IMR-90 (cell line): ENCODE results near the gene TMPRSS7. TPM values are rescaled to one million over a fixed set of nuclear protein-coding genes. Genes with fewer than 3 reads are reported as not detected.

Experiments
- ATAC-seq: fragments of 200-7000 bp; cut with Tn5 transposase; 2 replicates; pipeline ENCODE4 v1.9.1; 2020; ENCODE audit warnings: low read depth, mild to moderate bottlenecking, moderate library complexity
- BruUV-seq: library from RNA; stranded (reverse); fragments of 400-500 nt; replicated peaks from 2 replicates; lab custom pipeline; 2021; lab: Mats Ljungman, UMichigan
- CTCF ChIA-PET: fragments of 300-600 bp; formaldehyde crosslinking; extraction: SDS; loops from one replicate; lab custom pipeline; 2021; ENCODE audit warnings: antibody characterized with exemption; lab: Yijun Ruan, JAX
- POLR2A ChIA-PET: fragments of 300-600 bp; sonication (Branson Sonifier 250); formaldehyde crosslinking; loops from one replicate; lab custom pipeline; 2022; ENCODE audit warnings: antibody characterized with exemption; ENCODE audit not compliant: unreplicated experiment; lab: Charles Lee
- DNase-seq: peaks from one replicate; pipeline ENCODE4 v3.0.0; 2013
- H2AFZ ChIP-seq: replicated peaks from 2 replicates; pipeline ENCODE3; 2013; ENCODE audit warnings: low read length, mild to moderate bottlenecking; ENCODE audit not compliant: poor library complexity
- H2AK5ac ChIP-seq: 2 replicates; pipeline ENCODE4 v1.6.1; 2013; ENCODE audit warnings: low read depth, low read length, inconsistent platforms
- H2AK9ac ChIP-seq: replicated peaks from 2 replicates; pipeline ENCODE3; 2013; ENCODE audit warnings: mild to moderate bottlenecking, low read depth, low read length, moderate library complexity; ENCODE audit not compliant: poor library complexity
- H2BK120ac ChIP-seq: 2 replicates; pipeline ENCODE4 v1.6.1; 2013; ENCODE audit warnings: low read depth, low read length, inconsistent platforms
- H2BK15ac ChIP-seq: 3 replicates; pipeline ENCODE4 v1.6.1; 2013; ENCODE audit warnings: low read depth, low read length, inconsistent platforms
- H2BK20ac ChIP-seq: 2 replicates; pipeline ENCODE4 v1.6.1; 2013; ENCODE audit warnings: low read depth, mild to moderate bottlenecking, inconsistent platforms, low read length, moderate library complexity
- H2BK5ac ChIP-seq: 2 replicates; pipeline ENCODE4 v1.6.1; 2013; ENCODE audit warnings: mild to moderate bottlenecking, low read depth, low read length, inconsistent platforms; ENCODE audit not compliant: poor library complexity, severe bottlenecking
- H3K14ac ChIP-seq: replicated peaks from 2 replicates; pipeline ENCODE4 v1.6.1; 2013; ENCODE audit warnings: low read depth, low read length, inconsistent platforms
- H3K18ac ChIP-seq: 2 replicates; pipeline ENCODE4 v1.6.1; 2013; ENCODE audit warnings: low read depth, low read length, control low read depth
- H3K23ac ChIP-seq: 2 replicates; pipeline ENCODE4 v1.6.1; 2013; ENCODE audit warnings: low read depth, low read length, inconsistent platforms
- H3K27ac ChIP-seq: 2 replicates; pipeline ENCODE4 v1.5.1; 2013; ENCODE audit warnings: mild to moderate bottlenecking, control low read depth, low read length; ENCODE audit not compliant: insufficient read depth
- H3K27me3 ChIP-seq: 2 replicates; pipeline ENCODE4 v1.6.1; 2013; ENCODE audit warnings: low read length; ENCODE audit not compliant: control insufficient read depth, insufficient read depth
- H3K36me3 ChIP-seq: 2 replicates; pipeline ENCODE4 v1.6.1; 2013; ENCODE audit warnings: low read length, mixed read lengths; ENCODE audit not compliant: control insufficient read depth, insufficient read depth
- H3K4ac ChIP-seq: 2 replicates; pipeline ENCODE4 v1.6.1; 2013; ENCODE audit warnings: low read depth, low read length, inconsistent platforms
- H3K4me1 ChIP-seq: 2 replicates; pipeline ENCODE4 v1.6.1; 2013; ENCODE audit warnings: low read length, mixed read lengths; ENCODE audit not compliant: control insufficient read depth, insufficient read depth
- H3K4me2 ChIP-seq: 2 replicates; pipeline ENCODE4 v1.6.1; 2013; ENCODE audit warnings: low read depth, mild to moderate bottlenecking, control low read depth, low read length, moderate library complexity
- H3K4me3 ChIP-seq: 2 replicates; pipeline ENCODE4 v1.5.1; 2013; ENCODE audit warnings: low read depth, mild to moderate bottlenecking, control low read depth, low read length, moderate library complexity; ENCODE audit not compliant: insufficient read depth
- H3K56ac ChIP-seq: 2 replicates; pipeline ENCODE4 v1.6.1; 2013; ENCODE audit warnings: low read length, inconsistent platforms; ENCODE audit not compliant: insufficient read depth; ENCODE audit errors: extremely low read depth
- H3K79me1 ChIP-seq, 2 experiments: 2 replicates each; pipeline ENCODE4 v1.6.1; 2013; ENCODE audit warnings: low read length in 2 of 2, inconsistent platforms in 1 of 2, low read depth in 1 of 2
- H3K9ac ChIP-seq: 2 replicates; pipeline ENCODE4 v1.6.1; 2013; ENCODE audit warnings: low read depth, low read length, control low read depth
- H3K9me1 ChIP-seq: 2 replicates; pipeline ENCODE4 v1.6.1; 2013; ENCODE audit warnings: low read length, inconsistent platforms; ENCODE audit not compliant: insufficient read depth
- H3K9me3 ChIP-seq: 2 replicates; pipeline ENCODE4 v1.6.1; 2013; ENCODE audit warnings: low read length; ENCODE audit not compliant: control insufficient read depth, insufficient read depth
- H4K20me1 ChIP-seq: 2 replicates; pipeline ENCODE4 v1.6.1; 2013; ENCODE audit warnings: low read length, inconsistent platforms; ENCODE audit not compliant: insufficient read depth
- H4K5ac ChIP-seq: 2 replicates; pipeline ENCODE4 v1.6.1; 2013; ENCODE audit warnings: mild to moderate bottlenecking, low read depth, low read length, control low read depth
- H4K8ac ChIP-seq, 2 experiments: 2 replicates each; pipeline ENCODE4 v1.6.1; 2013; ENCODE audit warnings: low read depth in 2 of 2, low read length in 2 of 2, control low read depth in 1 of 2, inconsistent platforms in 1 of 2
- H4K91ac ChIP-seq: 2 replicates; pipeline ENCODE4 v1.6.1; 2013; ENCODE audit warnings: low read depth, low read length, inconsistent platforms; ENCODE audit not compliant: insufficient read depth
- BHLHE40 ChIP-seq: fragments of 150-350 bp; IDR thresholded peaks from 2 replicates; pipeline ENCODE4 v1.6.1; 2016; ENCODE audit warnings: mild to moderate bottlenecking, low read depth, low read length
- CEBPB ChIP-seq: IDR thresholded peaks from 2 replicates; pipeline ENCODE4 v1.6.1; 2012; ENCODE audit warnings: low read depth, low read length, improper control_type of control experiment
- FOS ChIP-seq: fragments of 150-350 bp; IDR thresholded peaks from 2 replicates; pipeline ENCODE4 v1.6.1; 2016; ENCODE audit warnings: low read depth, low read length
- MAZ ChIP-seq: IDR thresholded peaks from 2 replicates; pipeline ENCODE4 v1.6.1; 2012; ENCODE audit warnings: low read depth, mild to moderate bottlenecking, low read length, improper control_type of control experiment, moderate library complexity, borderline replicate concordance
- SMC3 ChIP-seq: fragments of 150-350 bp; IDR thresholded peaks from 2 replicates; pipeline ENCODE4 v1.6.1; 2016; ENCODE audit warnings: low read depth, mild to moderate bottlenecking, antibody characterized with exemption, low read length, moderate library complexity
- USF2 ChIP-seq: fragments of 150-350 bp; IDR thresholded peaks from 2 replicates; pipeline ENCODE4 v1.6.1; 2017; ENCODE audit warnings: mild to moderate bottlenecking, antibody characterized with exemption, low read length, low read depth
- WGBS, 2 experiments: methylation state at CpG; one replicate each; pipeline versions ENCODE4 v1.1.5 to v1.1.7; 2013; ENCODE audit warnings: missing lambda C conversion rate in 2 of 2; ENCODE audit not compliant: insufficient read length in 1 of 2; ENCODE audit errors: extremely low coverage in 2 of 2; 5-methylcytosine and 5-hydroxymethylcytosine counted together
- dilution Hi-C: fragments of 300-500 bp; cut with HindIII; formaldehyde crosslinking; loops from one replicate; pipeline ENCODE4 v1.14.3; 2018; ENCODE audit warnings: low sequenced_read_pairs; ENCODE audit not compliant: unreplicated experiment
- in situ Hi-C: fragments of 300-500 bp; cut with MboI; formaldehyde crosslinking; loops from 3 replicates; pipeline ENCODE4 v1.14.3; 2019; ENCODE audit warnings: low sequenced_read_pairs, inconsistent platforms, mixed read lengths
- intact Hi-C: fragments of 100-400 bp; cut with micrococcal nuclease; formaldehyde crosslinking; loops from 2 replicates; pipeline ENCODE4 v1.10.0; 2022
- polyA plus RNA-seq, 3 experiments: library from polyadenylated mRNA; depleted of rRNA; stranded (reverse); fragments of >200 nt; gene quantifications; 2 replicates each; pipeline ENCODE4 v1.2.3, GENCODE V29; 2012; ENCODE audit warnings: low replicate concordance in 1 of 3
- total RNA-seq: library from RNA; depleted of rRNA; stranded (reverse); fragments of >200 nt; gene quantifications from 2 replicates; pipeline ENCODE4 v1.2.3, GENCODE V29; 2012
- TF ChIP-seq, protein P1 (sequence below): conservative IDR thresholded peaks from 2 replicates; pipeline ENCODE4 v1.5.1; 2012; ENCODE audit warnings: mild to moderate bottlenecking, low read depth, low read length, improper control_type of control experiment

TMPRSS7 gene
- total and polyA plus RNA-seq, 2 of the 4 experiments (the other 2 are of a cell fraction): 0.07 TPM; not detected in 1

DNA sequence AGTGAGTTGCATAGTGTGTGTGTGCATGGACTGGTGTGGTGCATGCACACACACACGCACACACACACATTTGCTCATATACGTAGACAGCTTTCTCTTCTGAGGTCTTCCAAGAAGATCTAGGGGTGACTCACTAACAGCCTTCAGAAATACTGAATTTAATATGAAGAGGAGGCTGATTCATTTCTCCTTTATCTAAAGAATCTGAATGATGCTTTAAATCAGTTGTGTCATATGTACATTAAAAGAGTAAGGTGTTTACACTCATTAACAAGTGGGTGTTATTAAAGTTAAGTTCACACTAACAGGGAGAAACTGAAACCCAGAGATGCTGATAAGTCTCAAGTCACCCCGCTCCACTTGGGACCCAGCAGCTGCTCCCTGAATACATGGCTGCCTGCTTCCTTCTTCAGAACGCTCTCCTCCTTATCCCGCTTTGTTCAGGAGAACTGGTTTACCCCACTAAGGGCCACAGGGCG, 22.0 kb downstream of the TMPRSS7 start:
- no CpG with 5 or more reads among the region's 6 CpGs for WGBS, 2 experiments
- TF ChIP-seq MAZ: no peak
- TF ChIP-seq FOS: peak; percentile 74
- no peak for TF ChIP-seq SMC3
- TF ChIP-seq BHLHE40: no peak
- TF ChIP-seq, protein P1, sequence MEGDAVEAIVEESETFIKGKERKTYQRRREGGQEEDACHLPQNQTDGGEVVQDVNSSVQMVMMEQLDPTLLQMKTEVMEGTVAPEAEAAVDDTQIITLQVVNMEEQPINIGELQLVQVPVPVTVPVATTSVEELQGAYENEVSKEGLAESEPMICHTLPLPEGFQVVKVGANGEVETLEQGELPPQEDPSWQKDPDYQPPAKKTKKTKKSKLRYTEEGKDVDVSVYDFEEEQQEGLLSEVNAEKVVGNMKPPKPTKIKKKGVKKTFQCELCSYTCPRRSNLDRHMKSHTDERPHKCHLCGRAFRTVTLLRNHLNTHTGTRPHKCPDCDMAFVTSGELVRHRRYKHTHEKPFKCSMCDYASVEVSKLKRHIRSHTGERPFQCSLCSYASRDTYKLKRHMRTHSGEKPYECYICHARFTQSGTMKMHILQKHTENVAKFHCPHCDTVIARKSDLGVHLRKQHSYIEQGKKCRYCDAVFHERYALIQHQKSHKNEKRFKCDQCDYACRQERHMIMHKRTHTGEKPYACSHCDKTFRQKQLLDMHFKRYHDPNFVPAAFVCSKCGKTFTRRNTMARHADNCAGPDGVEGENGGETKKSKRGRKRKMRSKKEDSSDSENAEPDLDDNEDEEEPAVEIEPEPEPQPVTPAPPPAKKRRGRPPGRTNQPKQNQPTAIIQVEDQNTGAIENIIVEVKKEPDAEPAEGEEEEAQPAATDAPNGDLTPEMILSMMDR: no peak
- no peak for TF ChIP-seq CEBPB
- no peak for TF ChIP-seq USF2
- no peak overlapping the region for H3K4me3 ChIP-seq
- H2BK5ac ChIP-seq: peak overlapping the region; percentile 25
- no peak overlapping the region for H3K9ac ChIP-seq
- ChIA-PET CTCF (interaction anchor here (0.7 kb wide), 1 partner anchor 13 kb away, joined by 3 read pairs; no protein-coding TSS in a partner anchor), POLR2A (no interaction called here)
- H3K4me2 ChIP-seq: peak overlapping the region; percentile 67
- peak overlapping the region; percentile 11 for H2AFZ ChIP-seq
- H2AK5ac ChIP-seq: 0 out of 2 replicates have a peak overlapping the region, but pooled peaks have one; percentile 20
- peaks cover 4% of the 10 kb centered on the region; the same call in 1 of the 2 replicates for H3K27me3 ChIP-seq
- H3K9me3 ChIP-seq: no peaks in the 10 kb centered on the region
- peak; percentile 92 for DNase-seq
- peak; percentile 86 for ATAC-seq
- H3K18ac ChIP-seq: peak overlapping the region; percentile 57; the same call in 1 of the 2 replicates
- H4K91ac ChIP-seq: no peak overlapping the region
- H3K36me3 ChIP-seq: no peaks in the 10 kb centered on the region
- no peak overlapping the region for H2BK120ac ChIP-seq
- no peak overlapping the region for H3K56ac ChIP-seq
- in situ Hi-C loops (no loop called here), intact Hi-C loops (no loop called here), dilution Hi-C loops (no loop called here)
- 0 out of 3 replicates have a peak overlapping the region, but pooled peaks have one; percentile 15 for H2BK15ac ChIP-seq
- H2AK9ac ChIP-seq: no peak overlapping the region
- H3K79me1 ChIP-seq: no peaks in the 10 kb centered on the region
- no peak overlapping the region for H2BK20ac ChIP-seq
- peaks cover 7% of the 10 kb centered on the region for H3K4me1 ChIP-seq
- no peaks in the 10 kb centered on the region for H4K20me1 ChIP-seq
- no peak overlapping the region for H3K14ac ChIP-seq
- H4K5ac ChIP-seq: peak overlapping the region; percentile 5; the same call in 1 of the 2 replicates
- BruUV-seq: no TSS peak
- H3K9me1 ChIP-seq: 0 out of 2 replicates have a peak, but pooled peaks cover under 1% of the 10 kb centered on the region
- no peak overlapping the region for H3K23ac ChIP-seq
- H3K27ac ChIP-seq: no peak overlapping the region
- no peak overlapping the region for H4K8ac ChIP-seq
- H3K4ac ChIP-seq: peak overlapping the region; percentile 6; the same call in 1 of the 2 replicates
